ENCODE results near the gene EMX2.
A peak's percentile ranks its signal among the peaks of the same experiment; 100 is the strongest.
"Not testable (repeated sequence)": the region's sequence is repeated elsewhere in the genome, so short reads cannot be mapped to it uniquely, and the experiment has no call there.

Gene EMX2

GRCh38 chr10:117542706-117543224 is at the start of gene EMX2:
Gene EMX2, plus strand, starts transcription at chr10:117542746. Its CDS starts 522 bp downstream, at chr10:117543268.
- no peak for DNase-seq

GRCh38 chr10:117496031-117496430 is 46.5 kb upstream of the EMX2 start:
- DNase-seq = no peak

GRCh38 chr10:117496616-117497028 is 45.9 kb upstream of the EMX2 start:
- DNase-seq = peak; percentile 28

- DNase-seq = no peak
These were observed 44.8 kb upstream of the EMX2 start for GRCh38 chr10:117497736-117498135.

- no peak for DNase-seq
These were observed 43.1 kb upstream of the EMX2 start for GRCh38 chr10:117499248-117500105.

GRCh38 chr10:117500456-117500855 is 42.1 kb upstream of the EMX2 start:
- no peak for DNase-seq

- no peak for DNase-seq
These were observed 41.0 kb upstream of the EMX2 start for GRCh38 chr10:117501460-117502035.

GRCh38 chr10:117502421-117503243 is 39.9 kb upstream of the EMX2 start:
- no peak for DNase-seq

- peak; percentile 55 for DNase-seq
These were observed 39.0 kb upstream of the EMX2 start for GRCh38 chr10:117503244-117504205.

- DNase-seq = no peak
These were observed 38.0 kb upstream of the EMX2 start for GRCh38 chr10:117504562-117504961.

- not testable (repeated sequence) for DNase-seq
These were observed 35.5 kb upstream of the EMX2 start for GRCh38 chr10:117507081-117507480.

- no peak for DNase-seq
These were observed 33.0 kb upstream of the EMX2 start for GRCh38 chr10:117509573-117509972.

GRCh38 chr10:117511601-117512390 is 30.8 kb upstream of the EMX2 start:
- DNase-seq = no peak

GRCh38 chr10:117514971-117515370 is 27.6 kb upstream of the EMX2 start:
- no peak for DNase-seq

- no peak for DNase-seq
These were observed 25.9 kb upstream of the EMX2 start for GRCh38 chr10:117516681-117517080.

GRCh38 chr10:117518246-117518645 is 24.3 kb upstream of the EMX2 start:
- DNase-seq = no peak

- no peak for DNase-seq
These were observed 23.3 kb upstream of the EMX2 start for GRCh38 chr10:117519286-117519685.

- DNase-seq = no peak
These were observed 22.7 kb upstream of the EMX2 start for GRCh38 chr10:117519879-117520278.

GRCh38 chr10:117530791-117531190 is 11.8 kb upstream of the EMX2 start:
- DNase-seq = no peak

- DNase-seq = no peak
These were observed 11.1 kb upstream of the EMX2 start for GRCh38 chr10:117531371-117532002.

- no peak for DNase-seq
These were observed 10.6 kb upstream of the EMX2 start for GRCh38 chr10:117532003-117532385.
